GM12801 (cell line): ENCODE results near the gene AOC2.

ENCODE experiments used
- TF ChIP-seq, protein P1 (sequence below): IDR thresholded peaks from one replicate; pipeline ENCODE4 v1.5.1; 2011; ENCODE audit warnings: control low read depth; ENCODE audit not compliant: insufficient read length; ENCODE audit errors: extremely low read depth

AOC2 gene, protein sequence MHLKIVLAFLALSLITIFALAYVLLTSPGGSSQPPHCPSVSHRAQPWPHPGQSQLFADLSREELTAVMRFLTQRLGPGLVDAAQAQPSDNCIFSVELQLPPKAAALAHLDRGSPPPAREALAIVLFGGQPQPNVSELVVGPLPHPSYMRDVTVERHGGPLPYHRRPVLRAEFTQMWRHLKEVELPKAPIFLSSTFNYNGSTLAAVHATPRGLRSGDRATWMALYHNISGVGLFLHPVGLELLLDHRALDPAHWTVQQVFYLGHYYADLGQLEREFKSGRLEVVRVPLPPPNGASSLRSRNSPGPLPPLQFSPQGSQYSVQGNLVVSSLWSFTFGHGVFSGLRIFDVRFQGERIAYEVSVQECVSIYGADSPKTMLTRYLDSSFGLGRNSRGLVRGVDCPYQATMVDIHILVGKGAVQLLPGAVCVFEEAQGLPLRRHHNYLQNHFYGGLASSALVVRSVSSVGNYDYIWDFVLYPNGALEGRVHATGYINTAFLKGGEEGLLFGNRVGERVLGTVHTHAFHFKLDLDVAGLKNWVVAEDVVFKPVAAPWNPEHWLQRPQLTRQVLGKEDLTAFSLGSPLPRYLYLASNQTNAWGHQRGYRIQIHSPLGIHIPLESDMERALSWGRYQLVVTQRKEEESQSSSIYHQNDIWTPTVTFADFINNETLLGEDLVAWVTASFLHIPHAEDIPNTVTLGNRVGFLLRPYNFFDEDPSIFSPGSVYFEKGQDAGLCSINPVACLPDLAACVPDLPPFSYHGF

DNA sequence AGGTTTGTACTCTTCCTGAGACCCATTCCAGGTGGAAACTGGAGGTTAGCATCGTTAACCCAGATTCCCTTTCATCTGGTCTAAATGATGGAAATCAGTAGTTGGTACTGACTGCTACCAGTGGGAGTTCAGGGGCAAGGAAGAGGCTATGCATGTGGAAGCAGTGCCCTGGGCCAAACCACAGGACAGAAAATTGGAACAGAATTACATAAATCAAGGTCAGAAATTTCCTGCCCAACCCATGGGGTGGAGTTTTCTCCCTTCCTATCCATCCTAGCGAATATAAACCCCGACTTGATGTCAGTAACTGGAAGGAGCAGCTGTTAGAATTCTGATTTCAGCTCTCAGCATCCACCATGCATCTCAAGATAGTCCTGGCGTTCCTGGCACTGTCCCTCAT, at the start of gene AOC2:
Gene AOC2 (plus strand): TSS at position 310 of the 400 bp plus-strand sequence. CDS start 47 bp downstream, at position 357.
- TF ChIP-seq, protein P1, sequence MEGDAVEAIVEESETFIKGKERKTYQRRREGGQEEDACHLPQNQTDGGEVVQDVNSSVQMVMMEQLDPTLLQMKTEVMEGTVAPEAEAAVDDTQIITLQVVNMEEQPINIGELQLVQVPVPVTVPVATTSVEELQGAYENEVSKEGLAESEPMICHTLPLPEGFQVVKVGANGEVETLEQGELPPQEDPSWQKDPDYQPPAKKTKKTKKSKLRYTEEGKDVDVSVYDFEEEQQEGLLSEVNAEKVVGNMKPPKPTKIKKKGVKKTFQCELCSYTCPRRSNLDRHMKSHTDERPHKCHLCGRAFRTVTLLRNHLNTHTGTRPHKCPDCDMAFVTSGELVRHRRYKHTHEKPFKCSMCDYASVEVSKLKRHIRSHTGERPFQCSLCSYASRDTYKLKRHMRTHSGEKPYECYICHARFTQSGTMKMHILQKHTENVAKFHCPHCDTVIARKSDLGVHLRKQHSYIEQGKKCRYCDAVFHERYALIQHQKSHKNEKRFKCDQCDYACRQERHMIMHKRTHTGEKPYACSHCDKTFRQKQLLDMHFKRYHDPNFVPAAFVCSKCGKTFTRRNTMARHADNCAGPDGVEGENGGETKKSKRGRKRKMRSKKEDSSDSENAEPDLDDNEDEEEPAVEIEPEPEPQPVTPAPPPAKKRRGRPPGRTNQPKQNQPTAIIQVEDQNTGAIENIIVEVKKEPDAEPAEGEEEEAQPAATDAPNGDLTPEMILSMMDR = no peak

DNA sequence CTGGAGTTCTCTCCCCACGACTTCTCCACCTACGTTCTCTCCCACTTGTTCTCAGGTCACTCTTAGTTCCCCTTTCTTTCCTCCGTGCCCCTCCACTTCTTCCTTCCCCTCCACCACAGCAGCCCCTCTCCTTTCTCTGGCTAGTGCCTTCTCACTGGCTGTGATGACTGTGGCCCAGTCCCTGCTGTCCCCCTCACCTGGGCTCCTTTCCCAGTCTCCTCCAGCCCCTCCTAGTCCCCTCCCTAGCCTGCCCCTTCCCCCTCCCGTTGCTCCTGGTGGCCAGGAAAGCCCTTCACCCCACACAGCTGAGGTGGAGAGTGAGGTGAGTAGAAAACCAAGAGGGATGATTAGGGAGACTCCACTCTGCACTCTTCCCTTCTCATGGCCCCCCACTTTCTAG, 49.3 kb upstream of the AOC2 start:
- TF ChIP-seq, protein P1 = no peak

DNA sequence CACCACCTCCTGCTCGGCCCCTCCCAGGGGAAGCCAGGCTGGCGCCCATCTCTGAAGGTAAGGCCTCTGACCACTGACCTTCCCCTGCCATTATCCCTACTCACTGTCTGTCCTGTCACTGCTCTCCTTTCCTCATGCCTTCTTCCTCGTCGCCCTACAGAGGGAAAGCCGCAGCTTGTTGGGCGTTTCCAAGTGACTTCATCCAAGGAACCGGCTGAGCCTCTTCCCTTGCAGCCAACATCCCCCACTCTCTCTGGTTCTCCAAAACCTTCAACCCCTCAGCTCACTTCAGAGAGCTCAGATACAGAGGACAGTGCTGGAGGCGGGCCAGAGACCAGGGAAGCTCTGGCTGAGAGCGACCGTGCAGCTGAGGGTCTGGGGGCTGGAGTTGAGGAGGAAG, 48.9 kb upstream of the AOC2 start:
- TF ChIP-seq, protein P1 = no peak

DNA sequence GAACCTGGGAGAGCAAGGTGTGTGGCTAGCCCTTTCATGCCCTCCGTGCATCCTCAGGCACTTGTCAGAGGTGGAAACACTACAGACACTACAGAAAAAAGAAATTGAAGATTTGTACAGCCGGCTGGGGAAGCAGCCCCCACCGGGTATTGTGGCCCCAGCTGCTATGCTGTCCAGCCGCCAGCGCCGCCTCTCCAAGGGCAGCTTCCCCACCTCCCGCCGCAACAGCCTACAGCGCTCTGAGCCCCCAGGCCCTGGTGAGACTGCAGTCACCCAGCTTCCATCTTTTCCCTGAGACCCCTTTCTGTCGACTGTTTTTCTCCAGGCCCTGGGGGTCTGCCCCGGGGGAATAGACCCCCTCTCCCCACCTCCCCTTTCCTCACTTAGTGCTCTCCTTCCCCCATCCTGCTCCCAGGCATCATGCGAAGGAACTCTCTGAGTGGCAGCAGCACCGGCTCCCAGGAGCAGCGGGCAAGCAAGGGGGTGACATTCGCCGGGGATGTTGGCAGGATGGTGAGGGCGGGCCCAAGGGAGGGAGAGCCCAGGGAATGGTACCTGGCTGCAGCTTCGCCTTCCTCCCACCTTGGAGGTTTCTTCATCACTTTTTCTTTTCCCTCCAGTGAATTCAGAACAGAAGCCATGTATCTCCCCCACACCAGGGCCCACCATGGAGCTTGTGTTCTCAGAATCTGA, 48.2 kb upstream of the AOC2 start:
- TF ChIP-seq, protein P1 = no peak

DNA sequence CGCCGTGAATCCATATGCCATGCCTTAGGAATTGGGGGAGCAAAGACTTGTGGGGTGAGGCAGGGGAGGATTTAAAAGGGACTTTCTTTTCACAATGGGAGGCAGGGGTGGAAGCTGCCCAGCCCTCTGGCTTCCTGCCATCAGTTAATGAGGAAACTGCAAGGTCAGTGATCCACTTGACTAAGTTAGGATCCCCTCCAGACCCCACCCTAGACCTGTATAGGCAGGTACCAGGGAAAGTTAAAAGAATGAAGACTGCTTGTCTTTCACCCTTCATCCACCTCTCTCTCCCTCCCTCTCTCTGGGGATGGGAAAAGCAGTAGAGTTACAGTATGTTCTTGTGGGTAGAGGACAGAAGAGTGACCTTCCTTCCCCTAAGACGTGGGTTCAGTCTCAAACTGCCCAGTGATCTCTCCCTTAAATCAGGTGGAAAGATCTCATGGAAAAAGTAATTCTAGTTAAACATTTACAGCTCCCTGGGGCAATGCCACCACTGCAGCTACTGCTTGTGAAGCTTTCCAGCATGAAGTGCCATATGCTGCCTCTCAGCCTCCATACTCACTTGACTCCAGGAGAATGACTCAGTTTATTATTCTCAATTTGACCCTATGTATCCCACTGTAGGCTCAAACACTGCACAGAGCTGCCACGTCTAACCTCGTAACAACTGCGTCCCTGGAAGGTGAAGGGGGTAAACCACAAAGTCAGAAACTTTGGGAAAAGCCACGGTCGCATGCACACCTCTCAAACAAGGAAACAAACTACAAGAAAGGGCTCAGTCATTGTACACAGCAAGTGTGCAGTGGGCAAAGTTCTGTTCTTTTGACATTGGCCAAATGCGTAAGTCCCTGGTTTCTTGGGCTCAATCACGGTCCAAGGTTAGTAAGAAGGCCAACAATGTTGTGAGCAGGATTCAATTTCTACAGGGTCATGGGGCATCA, 47.0 kb upstream of the AOC2 start:
- TF ChIP-seq, protein P1 = no peak

DNA sequence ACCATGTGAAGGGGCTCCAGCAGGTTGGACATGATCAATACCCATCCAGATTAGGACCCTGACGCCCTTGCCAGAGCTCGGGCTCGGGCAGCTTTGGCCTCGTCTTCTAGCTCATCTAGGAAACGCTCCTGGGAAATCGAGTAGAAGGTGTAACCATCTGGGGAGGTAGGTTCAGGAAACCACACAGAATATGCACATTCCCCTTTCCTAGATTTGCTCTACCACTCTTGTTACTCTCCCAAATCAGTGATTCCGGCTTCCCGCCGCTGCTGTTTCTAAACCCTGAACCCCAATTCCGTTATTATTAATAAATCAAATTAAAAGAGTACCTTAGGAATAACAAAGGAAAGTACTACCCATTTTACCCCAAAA, 46.4 kb upstream of the AOC2 start:
- TF ChIP-seq, protein P1 = no peak
